Breast epithelium (tissue), 3 donors: ENCODE measurements around the gene CAMK1.

Experiments
- CTCF ChIP-seq, 3 donors: fragments of 450-650 bp; IDR thresholded peaks; one replicate each; pipeline ENCODE4 v1.5.1; 2016 to 2017; ENCODE audit warnings: antibody characterized with exemption in 3 of 3, mild to moderate bottlenecking in 3 of 3, moderate library complexity in 3 of 3
- POLR2A ChIP-seq: fragments of 450-650 bp; IDR thresholded peaks from one replicate; pipeline ENCODE4 v1.6.1; 2016; ENCODE audit warnings: antibody characterized with exemption, mild to moderate bottlenecking, moderate library complexity
- POLR2AphosphoS5 ChIP-seq, 3 donors: sonication (generic); formaldehyde crosslinking; IDR thresholded peaks; one replicate each; pipeline ENCODE4 v1.6.1; 2017; ENCODE audit warnings: antibody characterized with exemption in 3 of 3

GRCh38 chr3:9815986-9816385, 46.2 kb upstream of the CAMK1 start:
- TF ChIP-seq CTCF (IDR thresholded peaks at IDR 0.05), result no peak
- no peak for TF ChIP-seq POLR2A
- TF ChIP-seq POLR2AphosphoS5 (IDR thresholded peaks at IDR 0.05), result no peak
